HUDEP-2 (cell line): ENCODE data around the gene RAB44.

Experiments used
- DNase-seq, 76 experiments: peaks; one replicate each; lab custom pipeline; 2025; ENCODE audit not compliant: unreplicated experiment in 76 of 76; lab: John Stamatoyannopoulos, UW

Gene RAB44

GRCh38 chr6:36728289-36729160 is 30.9 kb downstream of the RAB44 start:
- DNase-seq, result no peak

GRCh38 chr6:36729161-36729524 is 31.5 kb downstream of the RAB44 start:
- DNase-seq, result no peak

GRCh38 chr6:36730424-36731380 is 33.1 kb downstream of the RAB44 start:
- no peak for DNase-seq

GRCh38 chr6:36731622-36732310 is 34.1 kb downstream of the RAB44 start:
- no peak for DNase-seq

- no peak for DNase-seq
These were observed 35.7 kb downstream of the RAB44 start for GRCh38 chr6:36733300-36733699.

GRCh38 chr6:36734486-36735060 is 36.9 kb downstream of the RAB44 start:
- no peak for DNase-seq

- no peak for DNase-seq
These were observed 37.8 kb downstream of the RAB44 start for GRCh38 chr6:36735110-36736071.

- no peak for DNase-seq
These were observed 39.6 kb downstream of the RAB44 start for GRCh38 chr6:36737043-36737785.

- DNase-seq, result no peak
These were observed 40.5 kb downstream of the RAB44 start for GRCh38 chr6:36738108-36738507.

- DNase-seq, result no peak
These were observed 42.6 kb downstream of the RAB44 start for GRCh38 chr6:36739947-36740817.

GRCh38 chr6:36740818-36741179 is 43.2 kb downstream of the RAB44 start:
- DNase-seq, result no peak

- DNase-seq, result no peak
These were observed 44.5 kb downstream of the RAB44 start for GRCh38 chr6:36742146-36742545.

GRCh38 chr6:36743032-36743431 is 45.4 kb downstream of the RAB44 start:
- DNase-seq, result no peak

- peak in 19 of 76 experiments; percentile 14 to 42 (median 24) for DNase-seq
These were observed 46.1 kb downstream of the RAB44 start for GRCh38 chr6:36743538-36744303.

- DNase-seq, result no peak
These were observed 46.7 kb downstream of the RAB44 start for GRCh38 chr6:36744304-36744673.

- no peak for DNase-seq
These were observed 47.7 kb downstream of the RAB44 start for GRCh38 chr6:36745283-36745682.

GRCh38 chr6:36745836-36746235 is 48.2 kb downstream of the RAB44 start:
- no peak for DNase-seq
